K562 (cell line): Measurements from ENCODE around the gene ABCC12. TPM values are rescaled to one million over a fixed set of nuclear protein-coding genes. Genes with fewer than 3 reads are reported as not detected.

ENCODE experiments used
- ATAC-seq: fragments of 200-7000 bp; cut with Tn5 transposase; 3 replicates; pipeline ENCODE4 v1.9.1; 2020; ENCODE audit warnings: moderate library complexity
- BruUV-seq: library from RNA; stranded (reverse); fragments of 400-500 nt; replicated peaks from 2 replicates; lab custom pipeline; 2021; lab: Mats Ljungman, UMichigan
- CTCF ChIA-PET: fragments of 300-600 bp; formaldehyde crosslinking; extraction: SDS; loops from one replicate; lab custom pipeline; 2021; ENCODE audit warnings: low intra/inter-chr PET ratio; lab: Yijun Ruan, JAX
- POLR2A ChIA-PET: fragments of 300-600, 350-650 bp; sonication (Branson Sonifier 250); formaldehyde crosslinking; extraction: SDS; loops from one replicate; lab custom pipeline; 2021; ENCODE audit warnings: antibody characterized with exemption, inconsistent platforms; lab: Yijun Ruan, JAX
- DNase-seq, 4 experiments: peaks; one replicate each; pipeline versions ENCODE4 v3.0.0 to v3.0.0-alpha.2; 2011 to 2018; ENCODE audit warnings: low spot score in 3 of 4, mixed read lengths in 3 of 4; ENCODE audit errors: extremely low read depth in 1 of 4
- FAIRE-seq: peaks from 2 replicates; lab custom pipeline; 2011; peaks lifted over from hg19 to GRCh38; lab: Jason Lieb, UNC
- H2AFZ ChIP-seq: 2 replicates; pipeline ENCODE4 v1.6.0; 2011; ENCODE audit warnings: low read depth, low read length, control low read depth, inconsistent platforms
- H3K27ac ChIP-seq: fragments of 200-600 bp; 3 replicates; pipeline ENCODE4 v1.8.0; 2011; ENCODE audit warnings: low read depth, mild to moderate bottlenecking, control low read depth, inconsistent platforms, low read length, moderate library complexity, mixed read lengths; ENCODE audit errors: extremely low read depth
- H3K27me3 ChIP-seq, 2 experiments: fragments of 300-600 bp in 1 of 2; 2 replicates in 1 of 2; 3 replicates in 1 of 2; pipeline versions ENCODE4 v1.6.0 to v1.8.0; 2011; ENCODE audit warnings: inconsistent platforms in 2 of 2, low read length in 2 of 2, mild to moderate bottlenecking in 1 of 2, mixed read lengths in 1 of 2, moderate library complexity in 1 of 2; ENCODE audit not compliant: control insufficient read depth in 2 of 2, insufficient read depth in 2 of 2
- H3K36me3 ChIP-seq: fragments of 300-600 bp; 3 replicates; pipeline ENCODE4 v1.8.0; 2011; ENCODE audit warnings: mild to moderate bottlenecking, low read length, inconsistent platforms; ENCODE audit not compliant: control insufficient read depth, insufficient read depth
- H3K4me1 ChIP-seq, 2 experiments: fragments of 200-600 bp in 1 of 2; replicated peaks in 1 of 2; 2 replicates in 1 of 2; 3 replicates in 1 of 2; pipeline versions ENCODE4 v1.5.1 to v1.8.0; 2011; ENCODE audit warnings: inconsistent platforms in 2 of 2, low read length in 2 of 2, mild to moderate bottlenecking in 1 of 2, mixed read lengths in 1 of 2, moderate library complexity in 1 of 2; ENCODE audit not compliant: control insufficient read depth in 2 of 2, insufficient read depth in 2 of 2
- H3K4me2 ChIP-seq: 2 replicates; pipeline ENCODE4 v1.6.1; 2011; ENCODE audit warnings: low read length, control low read depth, inconsistent platforms, mixed read lengths; ENCODE audit not compliant: insufficient read depth
- H3K4me3 ChIP-seq: fragments of 200-600 bp; sonication (generic), shearing (Covaris generic); 2 replicates; pipeline ENCODE4 v1.5.1; 2016; ENCODE audit warnings: control low read depth, inconsistent platforms
- H3K79me2 ChIP-seq: fragments of 200-600 bp; 3 replicates; pipeline ENCODE4 v1.8.0; 2011; ENCODE audit warnings: low read length, inconsistent platforms; ENCODE audit not compliant: control insufficient read depth, insufficient read depth
- H3K9ac ChIP-seq, 2 experiments: 2 replicates each; pipeline versions ENCODE4 v1.6.0 to v1.6.1; 2011; ENCODE audit warnings: low read depth in 2 of 2, low read length in 2 of 2, control low read depth in 1 of 2, inconsistent platforms in 1 of 2, mild to moderate bottlenecking in 1 of 2, mixed read lengths in 1 of 2; ENCODE audit not compliant: insufficient read depth in 1 of 2
- H3K9me1 ChIP-seq: one replicate; pipeline ENCODE4 v1.6.0; 2011; ENCODE audit warnings: inconsistent platforms, mild to moderate bottlenecking, low read length, moderate library complexity; ENCODE audit not compliant: control insufficient read depth, insufficient read depth
- H3K9me3 ChIP-seq: replicated peaks from 2 replicates; pipeline ENCODE4 v1.5.1; 2011; ENCODE audit warnings: low read depth, low read length, inconsistent platforms; ENCODE audit not compliant: control insufficient read depth, insufficient read depth
- H4K20me1 ChIP-seq: replicated peaks from 2 replicates; pipeline ENCODE4 v1.6.1; 2011; ENCODE audit warnings: low read length, inconsistent platforms, mixed read lengths; ENCODE audit not compliant: control insufficient read depth, insufficient read depth
- ARID1B ChIP-seq: fragments of 450-650 bp; IDR thresholded peaks from 2 replicates; pipeline ENCODE4 v1.6.1; 2016; ENCODE audit warnings: antibody characterized with exemption, mild to moderate bottlenecking, inconsistent platforms
- ATF3 ChIP-seq, 2 experiments: fragments of 450-650 bp in 1 of 2; sonication (generic) in 1 of 2; formaldehyde crosslinking in 1 of 2; IDR thresholded peaks in 1 of 2; conservative IDR thresholded peaks in 1 of 2; 2 replicates each; pipeline versions ENCODE4 v1.6.1 to v1.8.1; 2016 to 2023; ENCODE audit warnings: mild to moderate bottlenecking in 2 of 2, moderate library complexity in 2 of 2, inconsistent platforms in 1 of 2, missing genetic modification reagents in 1 of 2
- CBFB ChIP-seq: sonication (generic); formaldehyde crosslinking; IDR thresholded peaks from 2 replicates; pipeline ENCODE4 v1.4.0; 2020; ENCODE audit warnings: mild to moderate bottlenecking, missing genetic modification reagents
- ESRRA ChIP-seq: fragments of 450-650 bp; IDR thresholded peaks from 2 replicates; pipeline ENCODE4 v1.6.1; 2014; ENCODE audit warnings: low read depth, mild to moderate bottlenecking, moderate library complexity, borderline replicate concordance
- FOSL1 ChIP-seq: fragments of 200-800 bp; sonication (Bioruptor generic); conservative IDR thresholded peaks from 2 replicates; pipeline ENCODE4 v1.6.1; 2016; ENCODE audit warnings: missing genetic modification characterization, missing compliant biosample characterization
- FOXM1 ChIP-seq, 2 experiments: fragments of 450-650 bp in 1 of 2; sonication (generic) in 1 of 2; formaldehyde crosslinking in 1 of 2; IDR thresholded peaks; 2 replicates each; pipeline versions ENCODE4 v1.6.1 to v1.9.0; 2017 to 2022; ENCODE audit warnings: low read depth in 2 of 2, mild to moderate bottlenecking in 2 of 2, missing genetic modification reagents in 1 of 2, moderate library complexity in 1 of 2
- JUN ChIP-seq, 2 experiments: sonication (generic) in 1 of 2; formaldehyde crosslinking in 1 of 2; IDR thresholded peaks; 2 replicates each; pipeline versions ENCODE4 v1.6.1 to v1.8.0; 2012 to 2022; ENCODE audit warnings: borderline replicate concordance in 2 of 2, mild to moderate bottlenecking in 2 of 2, improper control_type of control experiment in 1 of 2, low read depth in 1 of 2, low read length in 1 of 2, missing genetic modification reagents in 1 of 2
- JUND ChIP-seq, 2 experiments: IDR thresholded peaks; 2 replicates in 1 of 2; 3 replicates in 1 of 2; pipeline ENCODE4 v1.6.1; 2011; ENCODE audit warnings: borderline replicate concordance in 2 of 2, low read depth in 2 of 2, low read length in 2 of 2, improper control_type of control experiment in 1 of 2, missing biosample characterization in 1 of 2, missing genetic modification characterization in 1 of 2, missing genetic modification reagents in 1 of 2
- KDM5B ChIP-seq: fragments of 200-600 bp; sonication (generic); IDR thresholded peaks from 2 replicates; pipeline ENCODE4 v1.6.1; 2012; ENCODE audit warnings: low read depth, mild to moderate bottlenecking, moderate library complexity, low read length, control low read depth, inconsistent platforms; ENCODE audit not compliant: insufficient replicate concordance
- SMARCA4 ChIP-seq: fragments of 450-650 bp; IDR thresholded peaks from 2 replicates; pipeline ENCODE4 v1.6.1; 2016
- SMARCE1 ChIP-seq: fragments of 450-650 bp; IDR thresholded peaks from 2 replicates; pipeline ENCODE4 v1.7.1; 2016; ENCODE audit warnings: mild to moderate bottlenecking
- TFE3 ChIP-seq: fragments of 450-650 bp; formaldehyde crosslinking; IDR thresholded peaks from 2 replicates; pipeline ENCODE4 v1.4.0; 2020; ENCODE audit warnings: mild to moderate bottlenecking, mixed read lengths
- THRA ChIP-seq: fragments of 450-650 bp; IDR thresholded peaks from 2 replicates; pipeline ENCODE4 v1.6.1; 2017; ENCODE audit warnings: mild to moderate bottlenecking, moderate library complexity
- U2AF1 ChIP-seq: fragments of 200-400 bp; formaldehyde crosslinking; optimal IDR thresholded peaks from 2 replicates; pipeline ENCODE3; 2017; ENCODE audit warnings: mild to moderate bottlenecking, low read depth, low read length, moderate library complexity
- ZNF584 ChIP-seq: fragments of 200-800 bp; sonication (Bioruptor generic); IDR thresholded peaks from 2 replicates; pipeline ENCODE4 v1.6.1; 2016; ENCODE audit warnings: low read depth, mild to moderate bottlenecking, missing genetic modification characterization, missing compliant biosample characterization
- WGBS: fragments of 100-300 bp; shearing (Covaris generic); methylation state at CpG from one replicate; pipeline ENCODE4 v1.1.6; 2016; ENCODE audit warnings: low coverage, mixed read lengths; ENCODE audit not compliant: insufficient coverage; ENCODE audit errors: missing lambda C conversion rate; 5-methylcytosine and 5-hydroxymethylcytosine counted together
- in situ Hi-C: fragments of 300-500 bp; cut with MboI; formaldehyde crosslinking; loops from 4 replicates; pipeline ENCODE4 v1.15.0; 2018; ENCODE audit warnings: inconsistent platforms, mixed read lengths
- intact Hi-C: fragments of 100-400 bp; cut with micrococcal nuclease; formaldehyde crosslinking; loops from 2 replicates; pipeline ENCODE4 v1.14.2; 2022
- polyA plus RNA-seq, 8 experiments: library from polyadenylated mRNA; depleted of rRNA in 4 of 8; stranded (reverse) in 5 of 8; unstranded in 3 of 8; fragments of >200 nt; fragmentation: Nextera tagmentation in 2 of 8; fragmentation: Illumina TruSeq in 1 of 8; extraction: Ambion mirVana in 2 of 8; extraction: Trizol in 1 of 8; gene quantifications; 2 replicates each; pipeline versions ENCODE4 v1.2.1 to v1.2.3, GENCODE V29; 2011 to 2014; ENCODE audit warnings: inconsistent platforms in 1 of 8, missing spikeins in 1 of 8
- total RNA-seq, 7 experiments: library from RNA; depleted of rRNA in 6 of 7; stranded (reverse); fragments of >200 nt in 6 of 7; fragmentation: Illumina TruSeq in 2 of 7; extraction: Trizol in 2 of 7; gene quantifications; 2 replicates each; pipeline versions ENCODE4 v1.2.1 to v1.2.3, GENCODE V29; 2011 to 2021; ENCODE audit warnings: low replicate concordance in 1 of 7

ABCC12 gene
- total and polyA plus RNA-seq, 9 of the 15 experiments (the other 6 are each of a cell fraction or from before 2014, with no cell fraction given), result not detected

GRCh38 chr16:48160575-48160974 lies 4.8 kb upstream of the ABCC12 start (continued):
- TF ChIP-seq KDM5B (no peak), CBFB (CRISPR knock-in tag) (no peak), U2AF1 (no peak), TFE3 (CRISPR knock-in tag) (no peak)
- TF ChIP-seq, all 486 proteins: peak for 0

- intact Hi-C loops, result loop anchor here (10.0 kb wide), 1 partner anchor 283 kb away; no protein-coding TSS in a partner anchor
- peaks cover 7 to 52% of the 10 kb centered on the region in 2 experiments; a peak in 3 of 5 replicates for H3K27me3 ChIP-seq
- CTCF ChIA-PET, result no interaction called here
- FAIRE-seq (no peak), ATAC-seq (no peak), DNase-seq (peak in 2 of 4 experiments; percentile 23 to 25)
- H3K36me3 ChIP-seq, result no peaks in the 10 kb centered on the region
- 0% methylated on average over 4 of the region's 4 CpGs for WGBS
- no TSS peak for BruUV-seq
- POLR2A ChIA-PET, result interaction anchor here (0.9 kb wide), 1 partner anchor 12 kb away, joined by 3 read pairs; no protein-coding TSS in a partner anchor
- peaks cover 0 to 3% of the 10 kb centered on the region in 2 experiments; a peak in 2 of 5 replicates for H3K4me1 ChIP-seq
- H2AFZ ChIP-seq, result no peak overlapping the region
- H3K4me3 ChIP-seq, result no peak overlapping the region
- no peaks in the 10 kb centered on the region for H4K20me1 ChIP-seq
- no peak overlapping the region for H3K27ac ChIP-seq
- H3K9me3 ChIP-seq, result no peaks in the 10 kb centered on the region
- H3K79me2 ChIP-seq, result no peaks in the 10 kb centered on the region
- no peaks in the 10 kb centered on the region for H3K9me1 ChIP-seq
- in situ Hi-C loops, result no loop called here
- H3K9ac ChIP-seq, result no peak overlapping the region
- no peak overlapping the region for H3K4me2 ChIP-seq
- no peak for TF ChIP-seq FOXM1 (IDR thresholded peaks at IDR 0.05; ENCODE audit: low read depth)
- no peak for TF ChIP-seq FOXM1 (CRISPR knock-in tag; IDR thresholded peaks at IDR 0.05; ENCODE audit: low read depth)
- peak; percentile 76 for TF ChIP-seq JUN (IDR thresholded peaks at IDR 0.05; ENCODE audit: borderline replicate concordance, low read depth, low read length)
- no peak for TF ChIP-seq JUN (CRISPR knock-in tag; IDR thresholded peaks at IDR 0.05; ENCODE audit: borderline replicate concordance)
- no peak for TF ChIP-seq ZNF584 (CRISPR knock-in tag)
- peak; percentile 82 for TF ChIP-seq ATF3 (IDR thresholded peaks at IDR 0.05)
- no peak for TF ChIP-seq ATF3 (CRISPR knock-in tag; conservative IDR thresholded peaks at IDR 0.05)
- peak; percentile 90 for TF ChIP-seq FOSL1 (tag)
- TF ChIP-seq ESRRA, result 0 out of 2 replicates have a peak, but pooled peaks have one; percentile 16
- peak; percentile 54; the same call in 1 of the 2 replicates for TF ChIP-seq ARID1B
- TF ChIP-seq THRA, result no peak
- TF ChIP-seq SMARCE1, result peak; percentile 59; the same call in 1 of the 2 replicates
- peak; percentile 69; the same call in 1 of the 2 replicates for TF ChIP-seq JUND (IDR thresholded peaks at IDR 0.05; ENCODE audit: borderline replicate concordance, low read depth, low read length)
- TF ChIP-seq JUND (tag; IDR thresholded peaks at IDR 0.05; ENCODE audit: borderline replicate concordance, low read depth, low read length), result peak; percentile 75; the same call in 2 of the 3 replicates
- peak; percentile 35; the same call in 1 of the 2 replicates for TF ChIP-seq SMARCA4
- TF ChIP-seq KDM5B, result no peak
These were observed 2.5 kb upstream of the ABCC12 start for GRCh38 chr16:48158296-48158695.
